Neutrophil (primary cell): ENCODE data around the gene SLC16A8.

Experiments used
- H3K27ac ChIP-seq: fragments of 200-600 bp; sonication (generic); 2 replicates; pipeline ENCODE4 v1.5.1; 2016; ENCODE audit warnings: mild to moderate bottlenecking, moderate library complexity
- H3K27me3 ChIP-seq: fragments of 200-600 bp; sonication (generic); 2 replicates; pipeline ENCODE4 v1.6.0; 2016; ENCODE audit warnings: mild to moderate bottlenecking
- H3K36me3 ChIP-seq: fragments of 200-600 bp; sonication (generic); 2 replicates; pipeline ENCODE4 v1.5.1; 2017
- H3K4me1 ChIP-seq, 2 experiments: fragments of 200-600 bp in 1 of 2; sonication (generic) in 1 of 2; 1 replicate in 1 of 2; 2 replicates in 1 of 2; pipeline versions ENCODE4 v1.5.1 to v1.6.1; 2013 to 2016; ENCODE audit warnings: low read depth in 1 of 2, low read length in 1 of 2, mild to moderate bottlenecking in 1 of 2, moderate library complexity in 1 of 2; ENCODE audit not compliant: control insufficient read depth in 1 of 2, insufficient read depth in 1 of 2
- H3K4me3 ChIP-seq, 2 experiments: fragments of 200-600 bp in 1 of 2; sonication (generic) in 1 of 2; 1 replicate in 1 of 2; 2 replicates in 1 of 2; pipeline ENCODE4 v1.5.1; 2013 to 2016; ENCODE audit warnings: low read depth in 1 of 2, low read length in 1 of 2, mild to moderate bottlenecking in 1 of 2, moderate library complexity in 1 of 2
- H3K9me3 ChIP-seq: fragments of 200-600 bp; sonication (generic); 2 replicates; pipeline ENCODE4 v1.5.1; 2016
- TF ChIP-seq, protein P1 (sequence below): fragments of 200-600 bp; sonication (generic); IDR thresholded peaks from 2 replicates; pipeline ENCODE4 v1.5.1; 2016; ENCODE audit warnings: antibody characterized with exemption

SLC16A8 gene

DNA sequence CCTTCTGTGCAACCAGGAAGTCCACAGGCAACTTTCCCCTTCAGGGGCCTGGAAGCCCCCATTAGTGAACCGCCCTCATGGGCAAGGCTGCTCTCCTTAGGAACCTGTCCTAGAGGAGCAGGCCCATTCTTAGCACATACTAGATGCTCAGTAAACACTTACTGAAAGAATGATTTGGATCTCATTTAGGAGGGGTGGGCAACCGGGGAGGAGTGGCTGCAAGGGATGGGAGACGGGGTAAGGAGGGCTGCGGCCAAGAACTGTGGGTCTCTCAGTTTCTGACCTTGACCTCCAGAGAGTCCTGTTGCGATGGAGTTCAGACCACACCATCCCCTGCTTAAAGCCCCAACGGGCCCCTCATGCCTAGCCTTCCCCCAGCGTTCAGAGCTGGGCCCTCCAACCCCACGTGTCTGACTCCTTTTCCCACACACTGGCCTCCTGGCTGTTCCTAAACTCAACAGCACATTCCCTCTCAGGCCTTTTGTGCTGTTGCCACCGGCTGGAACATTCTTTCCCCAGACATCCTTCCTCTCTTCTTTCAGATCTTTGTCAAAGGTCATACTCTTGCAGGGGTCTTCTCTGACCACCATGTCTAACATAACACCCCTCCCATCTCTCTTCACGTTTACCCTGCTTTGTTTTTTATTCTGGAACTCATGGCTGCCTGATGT is 47.5 kb downstream of the SLC16A8 start:
- Histone ChIP-seq H3K27ac (no peak overlapping the region), H3K27me3 (no peaks in the 10 kb centered on the region), H3K4me1 (peaks cover 6 to 9% of the 10 kb centered on the region in 2 experiments), H3K4me3 (no peak overlapping the region), H3K36me3 (no peaks in the 10 kb centered on the region), H3K9me3 (no peaks in the 10 kb centered on the region)
- TF ChIP-seq, protein P1, sequence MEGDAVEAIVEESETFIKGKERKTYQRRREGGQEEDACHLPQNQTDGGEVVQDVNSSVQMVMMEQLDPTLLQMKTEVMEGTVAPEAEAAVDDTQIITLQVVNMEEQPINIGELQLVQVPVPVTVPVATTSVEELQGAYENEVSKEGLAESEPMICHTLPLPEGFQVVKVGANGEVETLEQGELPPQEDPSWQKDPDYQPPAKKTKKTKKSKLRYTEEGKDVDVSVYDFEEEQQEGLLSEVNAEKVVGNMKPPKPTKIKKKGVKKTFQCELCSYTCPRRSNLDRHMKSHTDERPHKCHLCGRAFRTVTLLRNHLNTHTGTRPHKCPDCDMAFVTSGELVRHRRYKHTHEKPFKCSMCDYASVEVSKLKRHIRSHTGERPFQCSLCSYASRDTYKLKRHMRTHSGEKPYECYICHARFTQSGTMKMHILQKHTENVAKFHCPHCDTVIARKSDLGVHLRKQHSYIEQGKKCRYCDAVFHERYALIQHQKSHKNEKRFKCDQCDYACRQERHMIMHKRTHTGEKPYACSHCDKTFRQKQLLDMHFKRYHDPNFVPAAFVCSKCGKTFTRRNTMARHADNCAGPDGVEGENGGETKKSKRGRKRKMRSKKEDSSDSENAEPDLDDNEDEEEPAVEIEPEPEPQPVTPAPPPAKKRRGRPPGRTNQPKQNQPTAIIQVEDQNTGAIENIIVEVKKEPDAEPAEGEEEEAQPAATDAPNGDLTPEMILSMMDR, result no peak

DNA sequence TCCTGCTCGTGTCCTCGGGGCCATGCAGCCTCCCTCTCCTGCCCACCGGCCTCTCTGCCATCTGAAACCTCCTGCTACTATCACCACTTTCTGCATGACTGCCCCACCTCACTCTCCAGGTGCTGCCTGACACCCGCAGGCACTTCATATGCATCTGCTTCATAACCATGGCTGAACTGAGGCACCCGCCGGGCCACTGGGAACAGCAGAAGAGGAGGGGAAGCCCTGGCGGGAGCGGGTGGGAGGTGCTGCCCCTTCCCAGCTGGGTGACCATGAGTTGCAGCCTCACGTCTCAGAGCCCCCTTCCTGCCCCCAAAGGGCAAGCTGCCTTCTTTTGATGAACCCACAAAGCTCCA is 48.5 kb downstream of the SLC16A8 start:
- TF ChIP-seq, protein P1, result no peak
- H3K27me3 ChIP-seq, result no peaks in the 10 kb centered on the region
- no peak overlapping the region for H3K27ac ChIP-seq
- no peaks in the 10 kb centered on the region for H3K9me3 ChIP-seq
- H3K4me3 ChIP-seq, result no peak overlapping the region
- H3K4me1 ChIP-seq, result peaks cover 4 to 5% of the 10 kb centered on the region in 2 experiments
- H3K36me3 ChIP-seq, result no peaks in the 10 kb centered on the region

DNA sequence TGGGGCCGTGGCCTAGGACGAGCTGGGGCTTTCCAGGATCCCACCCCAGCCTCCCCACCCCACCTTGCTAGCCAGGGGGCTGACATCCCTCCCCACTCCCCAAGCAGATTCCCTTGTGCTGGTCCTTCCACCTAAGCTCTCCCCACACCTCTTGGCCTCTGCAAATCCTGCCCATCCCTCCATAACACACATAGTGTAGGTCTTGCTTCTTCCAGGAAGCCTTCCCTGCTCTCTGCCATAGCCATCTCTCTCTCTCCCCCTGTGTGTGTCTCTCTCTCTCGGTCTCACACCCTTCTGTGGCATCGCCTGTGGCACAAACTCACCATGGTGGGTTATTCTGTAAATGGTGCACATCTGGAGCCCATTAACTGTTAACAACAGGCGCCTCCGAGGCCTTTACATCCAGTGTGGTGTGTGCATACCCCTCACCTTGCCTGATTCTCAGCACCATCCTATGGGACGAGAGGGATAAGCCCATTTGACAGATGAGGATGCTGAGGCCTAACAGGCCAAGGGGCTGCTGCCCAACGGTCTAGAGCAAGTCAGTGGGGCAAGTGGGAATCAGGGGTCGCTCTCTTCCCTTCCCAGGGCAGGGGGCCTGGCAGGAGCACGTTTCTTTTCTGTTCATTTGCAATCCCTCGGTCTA is 49.0 kb downstream of the SLC16A8 start:
- Histone ChIP-seq H3K27ac (no peak overlapping the region), H3K27me3 (no peaks in the 10 kb centered on the region), H3K36me3 (no peaks in the 10 kb centered on the region), H3K4me1 (peaks cover 4 to 5% of the 10 kb centered on the region in 2 experiments), H3K9me3 (no peaks in the 10 kb centered on the region), H3K4me3 (no peak overlapping the region)
- TF ChIP-seq, protein P1, result no peak

DNA sequence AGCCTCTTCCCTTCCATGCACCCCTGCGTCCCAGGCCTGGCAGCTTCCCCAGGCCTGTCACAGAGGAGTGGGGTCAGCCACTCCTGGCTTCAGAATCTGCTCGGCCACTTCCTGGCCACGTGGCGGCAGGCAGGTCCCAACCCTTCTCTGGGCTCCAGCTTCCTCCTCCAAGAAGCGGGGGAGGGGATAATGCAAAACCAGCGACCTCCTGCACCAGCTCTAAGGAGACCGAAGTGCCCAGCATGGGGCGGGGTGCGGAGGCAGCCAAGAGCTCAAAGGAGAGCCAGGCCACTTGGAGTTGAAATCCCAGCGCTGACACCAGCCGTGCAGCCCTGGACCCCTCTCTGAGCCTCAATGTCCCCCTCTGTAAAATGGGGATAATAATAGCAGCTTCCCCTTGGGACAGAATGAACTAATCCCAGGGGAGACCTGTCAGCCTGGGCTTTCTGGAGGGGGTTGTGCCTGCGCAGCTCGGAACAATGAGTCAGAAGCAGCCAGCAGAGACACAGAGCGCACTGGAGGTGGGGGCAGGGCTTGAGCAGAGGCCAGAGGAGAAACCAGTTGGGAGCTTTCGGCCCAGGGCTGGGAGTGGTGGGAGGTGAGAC is 49.6 kb downstream of the SLC16A8 start:
- Histone ChIP-seq H3K9me3 (no peaks in the 10 kb centered on the region), H3K27me3 (no peaks in the 10 kb centered on the region), H3K27ac (no peak overlapping the region), H3K36me3 (no peaks in the 10 kb centered on the region), H3K4me1 (peaks cover 4 to 5% of the 10 kb centered on the region in 2 experiments), H3K4me3 (no peak overlapping the region)
- TF ChIP-seq, protein P1, result no peak

DNA sequence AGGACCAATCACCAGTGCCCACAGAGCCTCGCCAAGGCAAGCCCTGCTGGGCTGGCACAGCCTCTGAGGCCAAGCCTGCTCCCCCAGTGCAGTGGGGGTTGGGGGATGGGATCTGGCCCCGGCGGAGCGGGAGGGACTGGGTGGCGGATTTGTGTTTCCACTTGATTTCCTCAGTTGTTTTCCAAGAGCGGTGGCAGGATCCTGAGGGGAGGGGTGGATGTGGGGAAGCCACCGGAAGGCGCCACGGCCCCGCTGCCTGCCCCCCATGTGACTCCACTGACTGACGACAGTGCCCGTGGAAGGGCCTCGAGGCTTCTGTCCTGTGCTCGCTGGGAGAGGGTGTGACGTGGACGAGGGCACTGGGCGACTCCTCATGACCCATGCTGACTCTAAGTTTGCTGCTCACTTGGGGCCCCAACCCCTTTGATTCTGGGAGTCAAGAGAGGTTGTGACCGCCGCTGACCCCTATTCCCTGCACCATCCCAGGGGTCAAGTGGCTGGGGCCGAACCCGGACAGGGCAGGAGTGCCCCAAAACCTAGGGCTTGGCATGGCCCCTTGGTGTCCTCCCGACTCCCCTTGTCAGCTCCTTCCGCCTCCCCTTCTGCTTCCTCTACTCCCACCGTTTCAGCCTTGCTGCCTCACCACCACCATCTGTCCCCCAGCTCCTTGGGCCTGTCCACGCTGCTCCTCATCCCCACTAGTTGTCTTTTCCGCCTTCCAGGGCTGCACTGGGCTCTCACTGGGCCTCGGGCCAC is 50.3 kb downstream of the SLC16A8 start:
- no peak overlapping the region for H3K27ac ChIP-seq
- H3K4me1 ChIP-seq, result peaks cover 4 to 5% of the 10 kb centered on the region in 2 experiments
- H3K4me3 ChIP-seq, result no peak overlapping the region
- no peaks in the 10 kb centered on the region for H3K9me3 ChIP-seq
- TF ChIP-seq, protein P1, result no peak
- no peaks in the 10 kb centered on the region for H3K27me3 ChIP-seq
- no peaks in the 10 kb centered on the region for H3K36me3 ChIP-seq
